GM12878 (cell line): ENCODE results near the gene PTP4A1. TPM values are rescaled to one million over a fixed set of nuclear protein-coding genes. Genes with fewer than 3 reads are reported as not detected.

Experiments
- ATAC-seq: fragments of 200-7000 bp; cut with Tn5 transposase; 3 replicates; pipeline ENCODE4 v1.9.1; 2020; ENCODE audit warnings: mild to moderate bottlenecking, moderate library complexity
- BruUV-seq: library from RNA; stranded (reverse); fragments of 400-500 nt; replicated peaks from 2 replicates; lab custom pipeline; 2021; lab: Mats Ljungman, UMichigan
- CTCF ChIA-PET: fragments of 300-600 bp; sonication (Branson Sonifier 250); formaldehyde crosslinking; extraction: SDS; loops from one replicate; lab custom pipeline; 2021; ENCODE audit warnings: inconsistent platforms; lab: Yijun Ruan, JAX
- POLR2A ChIA-PET: fragments of 350-600 bp; formaldehyde crosslinking; extraction: SDS; loops from one replicate; lab custom pipeline; 2021; ENCODE audit warnings: inconsistent platforms; lab: Charles Lee
- RAD21 ChIA-PET: fragments of 300-600 bp; sonication (Branson Sonifier 250); formaldehyde crosslinking; loops from one replicate; lab custom pipeline; 2023; ENCODE audit warnings: antibody characterized with exemption; ENCODE audit not compliant: unreplicated experiment; lab: Charles Lee
- SMC1A ChIA-PET: fragments of 300-600 bp; sonication (Branson Sonifier 250); formaldehyde crosslinking; loops from one replicate; lab custom pipeline; 2023; ENCODE audit not compliant: unreplicated experiment, uncharacterized antibody; lab: Charles Lee
- DNase-seq: peaks from one replicate; pipeline ENCODE4 v3.0.0-alpha.2; 2011; ENCODE audit warnings: low read depth, low spot score
- FAIRE-seq: peaks from 3 replicates; lab custom pipeline; 2011; peaks lifted over from hg19 to GRCh38; lab: Jason Lieb, UNC
- H2AFZ ChIP-seq: 2 replicates; pipeline ENCODE4 v1.6.0; 2011; ENCODE audit warnings: low read depth, low read length, control low read depth; ENCODE audit not compliant: control insufficient read depth
- H3K27ac ChIP-seq: 2 replicates; pipeline ENCODE4 v1.5.1; 2011; ENCODE audit warnings: control low read depth; ENCODE audit not compliant: control insufficient read depth, insufficient read depth
- H3K27me3 ChIP-seq, 2 experiments: replicated peaks in 1 of 2; 2 replicates each; pipeline versions ENCODE4 v1.6.0 to v1.6.1; 2011; ENCODE audit warnings: low read length in 1 of 2; ENCODE audit not compliant: control insufficient read depth in 2 of 2, insufficient read depth in 2 of 2
- H3K36me3 ChIP-seq, 2 experiments: 2 replicates each; pipeline ENCODE4 v1.5.1; 2011; ENCODE audit warnings: low read length in 1 of 2; ENCODE audit not compliant: control insufficient read depth in 2 of 2, insufficient read depth in 2 of 2
- H3K4me1 ChIP-seq: 2 replicates; pipeline ENCODE4 v1.6.1; 2011; ENCODE audit warnings: mild to moderate bottlenecking, low read length, moderate library complexity, mixed read lengths; ENCODE audit not compliant: control insufficient read depth, insufficient read depth
- H3K4me2 ChIP-seq: 2 replicates; pipeline ENCODE4 v1.6.0; 2011; ENCODE audit warnings: control low read depth; ENCODE audit not compliant: control insufficient read depth, insufficient read depth
- H3K4me3 ChIP-seq: fragments of 200-600 bp; sonication (generic); 2 replicates; pipeline ENCODE4 v1.5.1; 2016
- H3K79me2 ChIP-seq: 2 replicates; pipeline ENCODE4 v1.6.0; 2011; ENCODE audit warnings: low read length; ENCODE audit not compliant: control insufficient read depth, insufficient read depth
- H3K9ac ChIP-seq: 2 replicates; pipeline ENCODE4 v1.8.0; 2011; ENCODE audit warnings: low read length, control low read depth, mixed read lengths; ENCODE audit not compliant: control insufficient read depth, insufficient read depth
- H3K9me3 ChIP-seq: replicated peaks from 3 replicates; pipeline ENCODE4 v1.5.1; 2011; ENCODE audit warnings: mild to moderate bottlenecking, low read length; ENCODE audit not compliant: control insufficient read depth, insufficient read depth
- H4K20me1 ChIP-seq: 2 replicates; pipeline ENCODE4 v1.6.0; 2011; ENCODE audit not compliant: control insufficient read depth, insufficient read depth
- BACH1 ChIP-seq: fragments of 450-650 bp; IDR thresholded peaks from 2 replicates; pipeline ENCODE4 v1.6.1; 2017; ENCODE audit warnings: mild to moderate bottlenecking, borderline replicate concordance
- BCL11A ChIP-seq: IDR thresholded peaks from 2 replicates; pipeline ENCODE4 v1.6.1; 2011; ENCODE audit warnings: low read depth, low read length
- CHD4 ChIP-seq: fragments of 200-600 bp; sonication (generic); IDR thresholded peaks from 2 replicates; pipeline ENCODE4 v1.6.1; 2016; ENCODE audit warnings: mild to moderate bottlenecking
- E2F8 ChIP-seq: fragments of 450-650 bp; IDR thresholded peaks from 2 replicates; pipeline ENCODE4 v1.6.1; 2018; ENCODE audit warnings: mild to moderate bottlenecking, low read depth, moderate library complexity; ENCODE audit not compliant: partially characterized antibody
- EGR1 ChIP-seq, 2 experiments: IDR thresholded peaks; 1 replicate in 1 of 2; 2 replicates in 1 of 2; pipeline ENCODE4 v1.6.1; 2011 to 2012; ENCODE audit warnings: low read depth in 2 of 2, low read length in 2 of 2, borderline replicate concordance in 1 of 2, mild to moderate bottlenecking in 1 of 2, moderate library complexity in 1 of 2
- KDM1A ChIP-seq: fragments of 200-600 bp; sonication (generic); IDR thresholded peaks from 2 replicates; pipeline ENCODE4 v1.6.1; 2016; ENCODE audit warnings: borderline replicate concordance
- MEF2B ChIP-seq: fragments of 450-650 bp; IDR thresholded peaks from 2 replicates; pipeline ENCODE4 v1.6.1; 2018; ENCODE audit warnings: mild to moderate bottlenecking, moderate library complexity; ENCODE audit not compliant: partially characterized antibody, poor library complexity, severe bottlenecking
- MYB ChIP-seq: fragments of 150-350 bp; IDR thresholded peaks from 2 replicates; pipeline ENCODE4 v1.6.1; 2014; ENCODE audit warnings: mild to moderate bottlenecking, low read depth, low read length, borderline replicate concordance
- NR2C2 ChIP-seq: IDR thresholded peaks from 2 replicates; pipeline ENCODE4 v1.6.1; 2011; ENCODE audit warnings: borderline replicate concordance, low read depth; ENCODE audit not compliant: control insufficient read depth, insufficient read length
- RB1 ChIP-seq: fragments of 450-650 bp; formaldehyde crosslinking; IDR thresholded peaks from 2 replicates; pipeline ENCODE4 v1.6.1; 2017; ENCODE audit warnings: mild to moderate bottlenecking, borderline replicate concordance
- RCOR1 ChIP-seq: conservative IDR thresholded peaks from 2 replicates; pipeline ENCODE4 v1.6.1; 2012; ENCODE audit warnings: low read depth, low read length, improper control_type of control experiment
- SKIL ChIP-seq: fragments of 450-650 bp; IDR thresholded peaks from 2 replicates; pipeline ENCODE4 v1.6.1; 2017; ENCODE audit warnings: mild to moderate bottlenecking, low read depth, inconsistent platforms; ENCODE audit not compliant: poor library complexity, severe bottlenecking
- YY1 ChIP-seq: IDR thresholded peaks from 2 replicates; pipeline ENCODE4 v1.6.1; 2011; ENCODE audit warnings: low read depth, mild to moderate bottlenecking, low read length
- ZBTB11 ChIP-seq: fragments of 450-650 bp; formaldehyde crosslinking; IDR thresholded peaks from 2 replicates; pipeline ENCODE4 v1.5.0; 2022; ENCODE audit warnings: mild to moderate bottlenecking, missing genetic modification characterization
- WGBS: methylation state at CpG from one replicate; pipeline ENCODE4 v1.1.6; 2016; ENCODE audit warnings: low lambda C conversion rate; ENCODE audit not compliant: insufficient replicate concordance, insufficient coverage; ENCODE audit errors: missing lambda C conversion rate; 5-methylcytosine and 5-hydroxymethylcytosine counted together
- in situ Hi-C: fragments of 300-500 bp; cut with MboI; formaldehyde crosslinking; loops from 9 replicates; pipeline ENCODE4 v1.14.3; 2018; ENCODE audit warnings: mixed read lengths
- intact Hi-C: fragments of 100-400 bp; cut with micrococcal nuclease; formaldehyde crosslinking; loops from one replicate; pipeline ENCODE4 v1.14.2; 2022; ENCODE audit not compliant: unreplicated experiment
- polyA plus RNA-seq, 11 experiments: library from polyadenylated mRNA; depleted of rRNA in 4 of 11; unstranded in 6 of 11; stranded (reverse) in 5 of 11; fragments of >200 nt; fragmentation: Nextera tagmentation in 4 of 11; fragmentation: Illumina TruSeq in 1 of 11; extraction: Ambion mirVana in 4 of 11; extraction: Trizol in 1 of 11; gene quantifications; 1 replicate in 1 of 11; 2 replicates in 10 of 11; pipeline versions ENCODE4 v1.2.1 to v1.2.3, GENCODE V29; 2011 to 2016; ENCODE audit warnings: inconsistent platforms in 2 of 11, missing spikeins in 2 of 11, low read depth in 1 of 11
- total RNA-seq, 4 experiments: library from RNA; depleted of rRNA in 3 of 4; stranded (reverse); fragments of >200 nt in 3 of 4; fragmentation: Illumina TruSeq in 1 of 4; extraction: Trizol in 1 of 4; gene quantifications; 2 replicates each; pipeline versions ENCODE4 v1.2.1 to v1.2.3, GENCODE V29; 2013 to 2021

Gene PTP4A1
- total and polyA plus RNA-seq, 10 of the 15 experiments (the other 5 are each of a cell fraction or from before 2014, with no cell fraction given): 8.5 to 190 (median 46.4) TPM; not detected in 2

GRCh38 chr6:63556369-63556768 is 15.9 kb upstream of the PTP4A1 start:
- H3K4me1 ChIP-seq: peaks cover 13% of the 10 kb centered on the region; the same call in 1 of the 2 replicates
- no peak for TF ChIP-seq MEF2B
- no peak for TF ChIP-seq EGR1 (IDR thresholded peaks at IDR 0.05; ENCODE audit: borderline replicate concordance in 1 of 2, low read depth in 2 of 2, low read length in 2 of 2)
- TF ChIP-seq KDM1A: no peak
- no peak for TF ChIP-seq MYB
- no peak for TF ChIP-seq BACH1
- TF ChIP-seq E2F8: no peak
- no peak for TF ChIP-seq RCOR1
- no peak for TF ChIP-seq CHD4
- no peak for TF ChIP-seq RB1
- no peak for TF ChIP-seq NR2C2
- TF ChIP-seq SKIL: no peak
- TF ChIP-seq BCL11A: no peak
- no peak for TF ChIP-seq ZBTB11 (CRISPR knock-in tag)
- TF ChIP-seq YY1: no peak
- POLR2A ChIA-PET: no interaction called here
- ATAC-seq (no peak), DNase-seq (no peak), FAIRE-seq (no peak)
- BruUV-seq: no TSS peak
- H3K4me2 ChIP-seq: no peak overlapping the region
- H3K79me2 ChIP-seq: no peaks in the 10 kb centered on the region
- H3K27ac ChIP-seq: no peak overlapping the region
- RAD21 ChIA-PET: interaction anchor here (0.6 kb wide), 1 partner anchor 13 kb away, joined by 3 read pairs; no protein-coding TSS in a partner anchor
- 60% methylated on average over 3 of the region's 4 CpGs for WGBS
- no peak overlapping the region for H3K4me3 ChIP-seq
- no peak overlapping the region for H3K9ac ChIP-seq
- H3K9me3 ChIP-seq: no peaks in the 10 kb centered on the region
- CTCF ChIA-PET: interaction anchor here (0.6 kb wide), 1 partner anchor 41 kb away, joined by 3 read pairs; no protein-coding TSS in a partner anchor
- H2AFZ ChIP-seq: no peak overlapping the region
- intact Hi-C loops: no loop called here
- H3K36me3 ChIP-seq: no peaks in the 10 kb centered on the region
- in situ Hi-C loops: no loop called here
- no peaks in the 10 kb centered on the region for H4K20me1 ChIP-seq
- no peaks in the 10 kb centered on the region for H3K27me3 ChIP-seq
- SMC1A ChIA-PET: interaction anchor here (1.7 kb wide), 1 partner anchor 10 kb away, joined by 5 read pairs; no protein-coding TSS in a partner anchor
